COR-L47 (cell line): ENCODE measurements around the gene NOD1.
A peak's percentile ranks its signal among the peaks of the same experiment; 100 is the strongest.
"Not testable (repeated sequence)": the region's sequence is repeated elsewhere in the genome, so short reads cannot be mapped to it uniquely, and the experiment has no call there.

Experiments
- DNase-seq: peaks from one replicate; lab custom pipeline; 2025; lab: John Stamatoyannopoulos, UW

The NOD1 gene

DNA sequence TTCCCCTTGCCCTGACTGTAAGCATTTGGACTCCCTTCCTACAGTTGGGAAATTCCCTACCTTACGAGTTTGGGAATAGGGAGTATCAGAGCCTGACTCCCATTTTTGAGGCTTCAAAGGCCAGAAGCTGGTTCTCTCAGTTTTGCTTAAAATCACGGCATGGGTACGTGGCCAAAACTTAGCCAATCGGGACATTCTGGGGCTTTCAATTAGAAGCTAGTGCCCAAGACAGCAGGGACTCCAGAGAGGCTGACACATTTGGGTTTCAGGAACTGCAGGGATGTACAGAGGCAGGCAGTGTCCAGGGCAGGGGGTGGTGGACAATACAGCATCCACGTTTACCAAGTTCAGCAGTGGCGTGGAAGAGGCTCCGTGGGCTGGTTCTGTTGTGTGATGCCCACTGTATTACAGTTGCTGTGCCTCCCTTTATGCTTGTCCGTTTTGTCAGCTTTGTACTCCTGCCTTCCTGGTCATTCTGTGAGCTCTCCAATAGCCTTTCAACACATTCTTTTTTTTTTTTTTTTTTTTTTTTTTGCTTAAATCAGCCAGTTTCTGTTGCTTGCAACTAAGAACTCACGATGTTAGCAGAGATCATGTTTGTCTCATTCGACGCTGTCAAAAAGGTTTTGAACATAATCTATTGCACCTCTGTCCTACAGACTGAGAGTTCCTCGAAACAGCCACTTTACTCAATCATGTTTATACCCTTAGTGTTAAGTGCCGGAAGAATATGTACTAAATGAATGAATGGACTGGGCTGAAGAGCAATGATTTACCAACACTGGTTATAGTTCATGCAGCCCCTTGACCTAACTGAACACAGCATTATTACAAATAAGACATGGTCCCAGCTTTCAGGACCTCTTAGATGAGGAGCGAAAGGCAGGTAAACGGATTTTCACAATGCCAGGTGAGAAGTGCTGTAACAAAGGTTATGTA is 25.0 kb upstream of the NOD1 start:
- no peak for DNase-seq

DNA sequence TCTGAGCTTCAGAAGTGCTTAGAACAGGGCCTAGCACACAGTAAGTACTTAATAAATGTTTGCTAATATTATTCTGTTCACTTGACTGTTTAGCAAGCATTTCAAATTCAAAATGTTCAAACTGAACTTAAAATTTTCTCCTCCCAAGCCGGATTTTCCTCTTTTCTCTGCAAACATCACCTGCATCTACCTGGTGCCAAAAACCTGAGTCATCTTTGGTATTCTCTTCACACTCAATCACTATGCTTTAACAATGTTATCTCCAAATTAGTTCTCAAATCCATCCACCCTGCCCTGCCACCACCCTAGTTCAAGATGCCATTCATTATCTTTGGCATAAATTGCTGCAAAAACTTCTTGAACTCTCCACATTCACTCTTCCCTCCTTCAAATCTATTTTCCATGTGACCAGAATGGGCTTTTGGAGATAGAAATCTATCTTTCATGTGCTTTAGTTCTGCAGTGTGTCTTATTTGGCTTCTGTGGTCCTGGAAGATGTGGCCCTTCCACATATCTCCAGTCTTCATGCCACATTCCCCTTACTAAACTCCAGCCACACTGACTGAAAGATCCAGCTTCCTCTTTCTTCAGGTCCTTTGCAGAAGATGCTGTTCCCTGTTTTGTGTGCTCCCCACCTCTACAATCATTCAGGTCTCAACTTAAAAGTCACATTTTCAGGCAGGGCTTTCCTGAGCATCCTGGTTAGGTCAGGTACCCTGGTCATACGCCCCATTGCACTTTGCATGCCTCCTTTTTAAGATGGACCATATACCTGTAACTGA is 24.1 kb upstream of the NOD1 start:
- DNase-seq: no peak

- DNase-seq: no peak
Observed at GRCh38 chr7:30501264-30501663, 22.7 kb upstream of the NOD1 start.

DNA sequence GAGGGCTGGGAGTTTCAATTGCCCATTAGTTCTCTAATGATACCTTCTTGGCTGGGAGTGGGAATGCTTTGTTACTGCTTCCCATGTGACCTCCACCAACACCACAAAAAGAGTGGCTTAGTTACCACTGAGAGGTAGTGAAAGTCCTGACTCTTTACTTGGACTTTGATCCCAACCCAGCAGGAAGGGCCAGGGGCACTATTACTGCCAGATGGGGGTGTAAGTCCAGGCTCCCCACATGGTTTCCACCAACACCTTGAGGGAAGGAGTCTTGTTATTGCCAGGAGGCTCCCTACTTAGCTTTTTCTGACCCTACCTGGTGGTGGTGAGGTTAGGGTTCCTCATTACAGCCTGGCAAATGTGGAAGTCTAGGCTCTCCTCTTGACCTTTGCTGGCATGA is 14.6 kb upstream of the NOD1 start:
- DNase-seq: no peak

DNA sequence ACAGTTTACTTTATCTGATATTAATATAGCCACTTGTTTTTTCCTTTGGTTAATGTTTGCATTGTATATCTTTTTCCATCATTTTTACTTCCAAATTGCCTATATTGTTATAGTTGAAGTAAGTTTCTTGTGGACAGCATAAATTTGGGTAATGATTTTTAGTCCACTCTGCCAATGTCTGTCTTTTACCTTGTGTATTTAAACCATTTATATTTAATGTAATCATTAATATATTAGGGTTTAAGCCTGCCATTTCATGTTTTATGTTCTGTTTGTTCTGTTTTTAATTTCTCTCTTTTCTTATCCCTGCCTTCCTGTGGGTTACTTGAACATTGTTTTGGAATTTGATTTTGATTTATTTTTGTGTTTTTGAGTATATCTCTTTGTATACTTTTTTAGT is 12.8 kb upstream of the NOD1 start:
- DNase-seq: no peak

DNA sequence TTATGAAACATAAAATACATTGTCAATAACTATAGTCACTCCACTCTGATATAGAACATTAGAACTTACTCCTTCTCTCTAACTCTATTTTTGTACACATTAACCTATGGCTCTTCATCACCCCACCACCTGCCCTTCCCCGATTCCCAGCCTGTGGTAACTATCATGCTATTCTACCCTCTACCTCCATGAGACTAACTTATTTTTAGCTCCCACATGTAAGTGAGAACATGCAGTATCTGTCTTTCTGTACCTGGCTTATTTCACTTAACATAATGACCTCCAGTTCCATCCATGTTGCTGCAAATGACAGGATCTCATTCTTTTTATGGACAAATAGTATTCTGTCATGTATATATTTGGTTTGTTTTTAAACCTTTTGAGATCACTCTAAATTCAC is 8.8 kb upstream of the NOD1 start:
- DNase-seq: no peak

GRCh38 chr7:30485667-30486066 is 7.1 kb upstream of the NOD1 start:
- no peak for DNase-seq

GRCh38 chr7:30481416-30481815 is 2.8 kb upstream of the NOD1 start:
- not testable (repeated sequence) for DNase-seq

DNA sequence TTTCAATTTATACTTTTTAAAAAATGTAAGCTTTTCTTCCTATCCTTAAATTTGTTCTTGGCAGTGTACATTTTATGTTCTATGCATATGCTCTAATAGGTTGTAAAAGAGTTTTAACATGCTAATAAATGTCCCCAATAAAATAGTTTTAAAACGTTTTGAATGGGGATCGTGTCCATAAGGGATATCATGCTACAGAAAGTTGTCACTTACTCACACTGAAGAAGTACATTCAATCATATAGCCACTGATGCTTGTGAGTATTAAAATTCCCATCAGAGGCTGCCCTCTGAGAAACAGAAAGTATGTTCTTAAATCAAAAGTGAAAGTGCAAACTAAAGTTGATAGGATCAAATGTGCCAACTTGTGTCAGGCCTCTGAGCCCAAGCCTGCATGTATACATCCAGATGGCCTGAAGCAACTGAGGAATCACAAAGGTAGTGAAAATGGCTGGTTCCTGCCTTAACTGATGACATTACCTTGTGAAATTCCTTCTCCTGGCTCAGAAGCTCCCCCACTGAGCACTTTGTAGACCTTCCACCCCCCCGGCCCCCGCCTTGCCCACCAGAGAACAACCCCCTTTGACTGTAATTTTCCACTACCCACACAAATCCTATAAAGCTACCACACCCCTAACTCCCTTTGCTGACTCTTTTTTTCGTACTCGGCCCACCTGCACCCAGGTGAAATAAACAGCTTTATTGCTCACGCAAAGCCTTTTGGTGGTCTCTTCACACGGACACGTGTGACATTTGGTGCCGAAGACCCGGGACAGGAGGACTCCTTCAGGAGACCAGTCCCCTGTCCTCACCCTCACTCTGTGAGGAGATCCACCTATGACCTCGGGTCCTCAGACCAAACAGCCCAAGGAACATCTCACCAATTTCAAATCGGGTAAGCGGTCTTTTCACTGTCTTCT is 877 bp upstream of the NOD1 start:
- DNase-seq: no peak

DNA sequence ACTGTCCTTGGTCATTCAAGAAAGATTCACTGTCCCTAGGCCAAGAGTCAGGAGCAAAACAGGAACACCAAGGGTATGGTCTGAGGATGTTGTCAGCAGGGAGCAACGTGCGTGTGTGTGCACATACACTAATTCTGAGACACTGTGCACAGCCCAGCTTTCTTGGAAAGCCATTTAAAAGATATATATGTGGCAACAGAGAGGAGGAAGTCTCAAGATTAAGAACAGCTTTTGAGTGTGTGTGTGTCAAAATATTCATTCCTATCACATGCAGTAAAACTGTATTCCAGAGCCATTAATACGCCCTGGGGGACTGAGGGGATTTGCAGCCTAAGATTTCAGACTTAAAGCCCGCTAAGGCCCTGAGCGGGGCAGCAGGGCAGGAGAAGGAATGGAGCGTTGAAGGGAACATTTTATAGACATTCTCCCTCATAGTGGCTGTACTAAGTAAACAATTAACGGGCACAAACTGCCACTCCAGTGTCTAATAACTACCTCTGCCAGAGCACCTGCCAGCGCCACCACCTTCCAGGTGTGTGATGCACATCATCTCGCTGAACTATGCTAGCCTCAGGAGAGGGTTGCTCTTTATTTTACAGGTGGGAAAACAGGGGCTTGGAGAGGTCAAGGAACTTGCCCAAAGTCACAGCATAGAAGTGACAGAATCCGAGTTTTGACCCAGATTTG is 2.0 kb downstream of the NOD1 start:
- DNase-seq: peak; percentile 69

DNA sequence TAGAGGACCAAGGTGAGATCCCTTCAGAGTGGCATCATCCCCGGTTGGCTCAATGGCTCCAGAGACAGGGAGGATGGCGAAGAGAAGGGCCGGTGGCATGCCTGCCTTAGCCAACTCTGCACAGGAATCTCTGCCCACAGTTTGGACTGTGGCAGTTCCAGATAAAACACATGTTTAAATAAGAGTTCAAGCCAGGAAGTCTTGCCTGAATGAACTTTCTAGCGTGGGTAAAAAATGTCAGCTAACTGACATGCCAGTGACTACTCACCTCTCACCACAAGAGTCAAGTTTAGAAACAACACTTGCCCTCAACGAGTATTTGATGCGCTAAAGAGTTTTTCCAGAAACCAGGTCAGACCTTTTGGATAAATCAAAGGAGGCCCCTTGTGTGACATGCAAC is 3.0 kb downstream of the NOD1 start:
- DNase-seq: no peak

DNA sequence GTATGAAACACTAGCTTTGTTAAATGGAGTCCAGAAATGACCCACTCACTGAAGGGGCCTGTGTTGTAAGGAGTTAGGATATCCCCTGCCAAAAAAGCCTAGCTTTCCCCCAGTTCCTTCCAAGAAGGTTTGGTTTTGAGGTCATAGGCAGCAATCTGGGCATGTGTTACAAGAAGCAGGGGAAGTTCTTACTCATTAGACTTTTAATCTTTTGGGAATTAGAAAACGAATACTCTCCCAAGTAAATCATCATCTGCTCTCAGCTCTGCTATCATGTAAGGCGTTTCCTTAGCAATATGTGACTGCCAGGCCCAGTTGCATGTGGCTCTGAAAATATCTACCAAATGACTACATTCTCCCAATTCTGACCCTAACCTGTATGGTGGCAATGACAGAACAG is 3.7 kb downstream of the NOD1 start:
- DNase-seq: no peak

GRCh38 chr7:30474485-30474884 is 4.1 kb downstream of the NOD1 start:
- DNase-seq: no peak

GRCh38 chr7:30473903-30474302 is 4.7 kb downstream of the NOD1 start:
- DNase-seq: no peak

- DNase-seq: no peak
Observed at GRCh38 chr7:30472784-30473775, 5.5 kb downstream of the NOD1 start.

GRCh38 chr7:30472081-30472783 is 6.4 kb downstream of the NOD1 start:
- no peak for DNase-seq

GRCh38 chr7:30471205-30471604 is 7.4 kb downstream of the NOD1 start:
- DNase-seq: no peak

GRCh38 chr7:30470771-30471170 is 7.8 kb downstream of the NOD1 start:
- no peak for DNase-seq

- no peak for DNase-seq
Observed at GRCh38 chr7:30470163-30470770, 8.3 kb downstream of the NOD1 start.
